RCC 7860 (cell line): ENCODE results near the gene PIK3R5.

Source experiments
- DNase-seq: peaks from one replicate; pipeline ENCODE4 v3.0.0-alpha.2; 2015; ENCODE audit warnings: low spot score
- FAIRE-seq: peaks from 2 replicates; lab custom pipeline; 2012; peaks lifted over from hg19 to GRCh38; lab: Jason Lieb, UNC

PIK3R5 gene

DNA sequence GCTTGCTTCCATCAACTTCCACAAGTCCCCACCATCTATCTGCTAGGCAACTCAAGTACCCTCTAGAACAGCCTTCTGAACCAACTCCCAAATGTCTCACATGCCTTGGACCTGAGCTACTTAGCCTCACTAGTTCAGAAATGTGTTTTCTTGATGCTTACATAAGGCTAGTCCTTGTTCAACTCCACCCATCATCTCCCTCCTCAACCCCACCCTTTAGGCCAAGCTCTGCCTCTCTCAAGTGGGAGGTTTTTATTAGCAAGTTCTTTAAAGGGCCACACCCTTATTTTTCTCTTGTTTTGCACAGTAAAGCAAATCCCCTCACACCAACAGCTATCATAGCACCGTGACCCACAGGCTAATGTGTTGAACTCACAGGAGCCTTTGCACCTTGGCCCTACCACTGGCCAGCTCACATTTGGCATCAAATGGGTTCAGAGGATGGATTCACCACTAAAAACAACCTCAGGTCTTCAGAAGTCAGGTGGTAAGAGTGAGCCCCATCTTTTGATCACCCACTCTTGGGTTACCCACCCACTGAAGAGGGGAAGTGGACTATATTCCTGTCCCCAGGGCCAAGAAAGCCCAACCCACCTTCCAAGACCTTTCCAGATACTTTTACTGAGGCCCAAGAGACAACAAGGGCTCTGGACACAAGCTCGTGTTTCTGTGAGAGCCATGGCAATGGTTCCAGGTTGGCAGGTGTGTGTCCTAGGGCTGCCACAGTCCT, 12.2 kb downstream of the PIK3R5 start:
- DNase-seq (no peak), FAIRE-seq (no peak)

DNA sequence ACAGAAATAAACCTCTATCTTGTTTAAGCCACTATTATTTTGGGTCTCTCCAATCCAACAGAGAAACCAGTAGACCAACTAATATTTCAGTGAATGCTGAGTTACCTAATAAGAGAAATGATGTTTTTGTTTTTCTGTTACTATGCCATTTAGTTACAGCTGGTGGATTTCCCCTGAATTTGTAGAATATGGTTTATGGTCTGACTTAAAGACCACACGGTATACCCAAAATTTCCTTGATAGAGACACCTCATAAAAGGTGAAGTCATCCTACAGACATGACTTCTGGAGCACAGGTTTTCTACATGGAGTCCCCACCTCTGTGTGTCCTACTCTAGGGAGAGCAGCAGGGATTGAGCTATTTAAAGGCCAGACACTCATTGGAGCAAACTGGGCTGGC, 13.3 kb downstream of the PIK3R5 start:
- no peak for DNase-seq
- FAIRE-seq: no peak

DNA sequence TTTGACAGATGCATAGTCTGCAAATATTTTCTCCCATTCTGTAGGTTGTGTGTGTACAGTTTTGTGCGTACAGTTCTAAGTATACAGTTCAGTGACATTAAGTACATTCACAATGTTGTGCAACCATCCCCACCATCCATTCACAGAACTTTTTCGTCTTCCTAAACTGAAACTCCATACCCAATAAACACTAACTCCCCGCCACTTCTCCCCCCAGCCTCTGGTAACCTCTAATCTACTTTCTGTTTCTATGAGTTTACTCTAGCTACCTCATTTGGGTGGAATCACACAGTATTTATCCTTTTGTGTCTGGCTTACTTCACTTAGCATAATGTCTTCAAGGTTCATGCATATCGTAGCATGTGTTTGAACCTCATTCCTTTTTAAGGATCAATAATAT, 14.3 kb downstream of the PIK3R5 start:
- FAIRE-seq (no peak), DNase-seq (no peak)

DNA sequence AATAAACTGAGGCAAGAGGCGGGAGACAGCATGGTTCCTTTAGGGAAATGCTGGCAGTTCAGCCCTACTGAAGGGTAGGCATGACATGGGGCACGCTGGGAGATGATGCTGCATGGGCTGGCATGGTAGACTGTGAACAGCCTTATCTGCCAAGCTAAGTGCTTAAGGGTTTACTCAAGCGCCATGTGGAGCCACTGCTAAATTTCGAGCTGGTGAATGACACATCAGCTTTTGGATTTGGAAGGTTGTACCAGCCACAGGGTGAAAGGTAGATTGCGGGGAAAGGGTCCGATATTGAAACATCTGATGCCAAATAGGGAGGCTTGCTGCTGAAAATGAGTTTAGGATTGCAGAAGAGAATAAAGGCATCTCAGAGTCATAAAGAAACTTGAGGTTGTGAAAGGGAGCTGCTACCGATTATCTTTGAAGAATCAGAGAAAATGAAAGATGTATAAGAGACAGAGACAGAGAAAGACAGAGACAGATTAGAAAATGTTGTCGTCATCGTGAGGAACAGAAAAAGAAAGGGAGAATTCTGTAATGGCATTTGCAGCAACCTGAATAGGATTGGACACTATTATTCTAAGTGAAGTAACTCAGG, 16.3 kb downstream of the PIK3R5 start:
- no peak for FAIRE-seq
- no peak for DNase-seq

DNA sequence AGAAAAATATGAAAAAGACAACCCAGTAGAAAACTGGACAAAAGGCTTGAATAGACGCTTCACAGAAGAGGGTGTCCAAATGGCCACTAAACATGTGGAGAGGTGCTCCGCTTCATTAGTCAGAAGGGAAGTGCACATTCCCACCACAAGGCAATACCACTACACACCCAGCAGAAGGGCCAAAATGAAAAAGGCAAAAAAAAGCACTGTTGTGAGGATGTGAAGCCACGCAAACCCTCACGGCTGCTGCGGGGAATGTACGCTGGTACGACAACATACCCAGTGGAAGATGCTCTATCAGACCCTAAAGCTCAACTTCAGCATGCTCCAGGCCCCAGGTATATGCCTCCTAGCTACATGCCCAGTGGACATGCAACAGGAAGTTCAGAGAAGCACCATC, 17.0 kb downstream of the PIK3R5 start:
- DNase-seq: no peak
- no peak for FAIRE-seq

DNA sequence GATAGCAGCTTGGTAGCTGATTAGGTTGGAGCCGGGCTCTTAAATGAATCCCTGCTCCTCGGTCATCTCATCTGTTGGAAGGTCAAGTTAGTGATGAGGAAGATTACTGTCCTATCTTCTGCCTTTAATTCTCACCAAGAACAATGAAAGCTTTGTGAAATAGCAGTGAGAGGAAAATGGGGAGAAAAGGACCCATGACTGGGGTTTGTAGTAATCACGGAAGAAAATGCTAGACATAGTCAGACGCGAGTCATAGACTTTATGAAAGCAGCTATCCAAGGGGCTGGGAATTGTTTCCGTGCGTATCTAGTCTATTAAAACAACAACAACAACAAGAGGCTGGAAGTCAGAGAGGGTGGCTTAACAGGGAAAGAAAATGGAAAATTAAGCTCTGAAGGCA, 18.3 kb downstream of the PIK3R5 start:
- no peak for DNase-seq
- no peak for FAIRE-seq

DNA sequence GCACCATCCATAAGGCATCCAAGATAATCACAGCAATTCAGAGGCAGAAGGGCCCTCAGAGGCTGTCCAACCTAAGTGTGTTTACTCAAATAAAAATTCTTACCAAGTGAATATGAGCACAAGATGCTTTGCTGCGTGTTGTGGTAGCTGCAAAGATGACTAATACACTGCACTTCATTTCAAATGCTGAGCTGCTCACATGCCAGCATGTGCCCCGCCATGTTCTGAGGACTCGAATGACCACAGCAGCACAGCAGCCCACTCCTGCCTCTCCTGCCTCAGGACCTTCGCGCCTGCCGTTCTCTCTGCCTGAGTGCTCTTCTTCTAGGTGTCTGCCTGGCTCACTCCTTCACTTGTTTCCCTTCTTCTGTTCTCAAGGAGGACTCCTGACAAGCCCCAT, 19.0 kb downstream of the PIK3R5 start:
- no peak for DNase-seq

DNA sequence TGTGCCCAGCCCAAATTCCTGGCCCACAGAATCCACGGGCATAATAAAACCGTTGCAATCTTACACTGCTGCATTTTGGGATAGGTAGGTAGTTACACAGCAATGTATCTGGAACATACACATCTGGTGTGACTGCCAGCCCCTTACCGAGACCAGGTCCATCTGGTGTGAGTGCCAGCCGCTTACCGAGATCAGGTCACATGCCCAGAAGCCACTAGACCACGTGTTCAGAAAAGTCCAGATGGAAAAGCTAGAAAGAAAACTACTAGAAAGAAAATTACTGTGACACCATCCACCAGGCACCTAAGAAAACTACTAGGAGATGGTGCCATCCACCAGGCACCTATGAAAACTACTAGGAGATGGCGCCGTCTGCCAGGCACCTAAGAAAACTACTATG, 19.4 kb downstream of the PIK3R5 start:
- FAIRE-seq (no peak), DNase-seq (no peak)

More for the DNA sequence above, 19.0 kb downstream of the PIK3R5 start:
- no peak for FAIRE-seq

DNA sequence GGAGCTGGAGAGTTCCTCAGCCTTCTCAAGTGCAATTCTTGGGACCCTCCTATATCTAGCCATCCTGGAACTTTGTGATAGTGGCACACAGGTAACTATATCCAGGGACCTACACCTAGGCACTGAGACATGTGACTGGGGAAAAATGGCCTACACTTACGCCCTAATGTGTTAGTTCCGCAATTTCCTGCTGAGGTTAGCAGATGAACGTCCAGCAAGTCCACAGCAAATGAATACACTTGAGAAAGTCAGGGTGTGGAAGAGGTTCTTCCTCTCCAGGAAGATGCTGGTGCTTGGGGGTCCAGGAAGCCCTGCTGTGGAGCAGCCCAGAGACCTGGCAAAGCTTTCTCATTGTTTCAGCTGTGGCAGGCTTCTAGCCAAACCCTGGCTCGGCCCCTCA, 20.8 kb downstream of the PIK3R5 start:
- DNase-seq (no peak), FAIRE-seq (no peak)

DNA sequence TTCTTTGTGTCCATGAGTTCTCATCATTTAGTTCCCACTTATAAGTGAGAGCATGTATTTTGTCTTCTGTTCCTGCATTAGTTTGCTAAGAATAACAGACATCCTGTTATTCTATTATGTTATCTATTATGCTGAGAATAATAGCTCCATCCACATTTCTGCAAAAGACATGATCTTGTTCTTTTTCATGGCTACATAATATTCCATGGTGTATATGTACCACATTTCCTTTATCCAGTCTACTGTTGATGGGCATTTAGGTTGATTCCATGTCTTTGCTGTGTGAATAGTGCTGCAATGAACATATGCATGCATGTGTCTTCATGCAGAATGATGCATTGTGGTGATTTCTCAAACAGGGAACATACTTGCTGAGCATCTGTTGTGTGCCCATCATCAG, 21.4 kb downstream of the PIK3R5 start:
- DNase-seq (no peak), FAIRE-seq (no peak)

DNA sequence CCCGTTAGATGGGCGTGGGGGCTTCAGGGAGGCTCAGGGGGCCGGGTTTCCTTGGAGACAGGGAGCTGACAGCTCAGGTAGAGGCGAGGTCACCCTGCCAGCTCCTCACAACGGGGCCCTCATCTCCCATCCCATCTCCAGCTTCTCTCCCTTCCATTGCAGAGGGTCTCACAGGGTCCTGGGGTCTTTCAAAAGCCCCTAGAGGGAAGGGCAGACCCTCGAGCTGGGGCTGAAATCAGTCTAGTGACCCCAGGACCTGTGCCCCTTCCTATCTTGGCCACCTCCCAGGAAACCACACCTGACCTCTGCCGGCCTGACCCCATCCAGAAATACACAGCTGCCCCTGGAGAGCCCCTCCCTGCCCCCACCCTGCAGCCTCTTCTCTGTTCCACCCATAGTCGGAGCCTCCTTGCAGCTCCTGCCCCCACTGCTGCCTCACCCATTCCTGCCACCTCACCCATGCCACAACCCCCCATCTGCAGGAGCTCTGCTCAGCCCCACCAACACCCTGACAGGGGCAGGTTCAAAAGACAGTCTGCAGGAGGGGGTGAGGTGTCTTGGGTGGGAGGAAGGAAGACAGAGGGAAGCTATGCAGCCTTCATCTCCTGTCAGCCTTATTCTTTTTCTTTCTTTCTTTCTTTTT, 23.4 kb downstream of the PIK3R5 start:
- DNase-seq (no peak), FAIRE-seq (no peak)

DNA sequence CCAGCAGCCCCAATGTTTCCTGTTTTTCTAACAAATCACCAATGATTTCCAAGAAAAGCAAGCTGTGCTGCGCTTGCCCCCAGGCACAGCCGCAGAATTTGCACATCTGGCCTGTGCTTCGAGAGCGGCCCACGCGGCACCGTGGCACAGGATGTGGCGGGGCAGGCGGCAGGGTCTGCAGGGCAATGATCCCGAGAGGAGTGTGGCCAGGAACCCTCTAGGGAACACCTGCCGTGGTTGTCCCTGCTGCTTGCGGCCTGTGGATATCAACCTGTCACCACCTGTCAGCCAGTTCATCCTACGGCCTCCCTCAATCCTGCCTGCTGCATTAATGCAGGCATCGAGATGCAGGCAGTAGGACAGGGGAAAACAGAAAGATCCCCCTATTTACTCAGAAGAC, 24.0 kb downstream of the PIK3R5 start:
- FAIRE-seq (no peak), DNase-seq (no peak)

DNA sequence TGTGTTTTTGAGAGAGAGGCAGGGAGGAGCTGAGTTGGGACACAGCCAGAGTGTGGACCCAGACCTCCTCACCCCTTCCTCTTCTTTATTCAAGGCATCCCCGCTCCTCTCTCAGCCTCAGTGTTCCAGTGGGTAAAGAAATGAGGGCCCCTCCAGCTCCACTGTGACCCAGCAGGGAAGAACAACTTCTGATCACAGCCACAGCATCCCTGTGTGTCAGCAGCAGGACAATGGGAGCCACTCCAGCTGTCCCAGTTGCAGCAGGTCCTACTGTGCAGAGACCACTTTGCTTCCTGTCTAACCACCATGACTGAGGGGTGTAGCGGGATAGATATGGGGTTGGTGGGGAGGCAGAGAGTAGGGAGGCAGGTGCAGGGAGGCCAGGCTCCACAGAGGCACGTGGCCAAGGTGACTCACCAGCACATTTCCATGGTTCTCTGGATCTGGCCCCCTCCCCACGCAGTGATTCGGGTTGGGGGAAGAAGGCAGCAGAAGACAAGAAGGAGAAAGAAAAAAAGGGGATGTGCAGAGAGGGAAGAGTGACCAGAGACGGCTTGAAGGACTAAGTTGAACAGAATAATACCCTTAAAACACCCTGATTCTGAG, 24.5 kb downstream of the PIK3R5 start:
- DNase-seq: no peak
- no peak for FAIRE-seq

DNA sequence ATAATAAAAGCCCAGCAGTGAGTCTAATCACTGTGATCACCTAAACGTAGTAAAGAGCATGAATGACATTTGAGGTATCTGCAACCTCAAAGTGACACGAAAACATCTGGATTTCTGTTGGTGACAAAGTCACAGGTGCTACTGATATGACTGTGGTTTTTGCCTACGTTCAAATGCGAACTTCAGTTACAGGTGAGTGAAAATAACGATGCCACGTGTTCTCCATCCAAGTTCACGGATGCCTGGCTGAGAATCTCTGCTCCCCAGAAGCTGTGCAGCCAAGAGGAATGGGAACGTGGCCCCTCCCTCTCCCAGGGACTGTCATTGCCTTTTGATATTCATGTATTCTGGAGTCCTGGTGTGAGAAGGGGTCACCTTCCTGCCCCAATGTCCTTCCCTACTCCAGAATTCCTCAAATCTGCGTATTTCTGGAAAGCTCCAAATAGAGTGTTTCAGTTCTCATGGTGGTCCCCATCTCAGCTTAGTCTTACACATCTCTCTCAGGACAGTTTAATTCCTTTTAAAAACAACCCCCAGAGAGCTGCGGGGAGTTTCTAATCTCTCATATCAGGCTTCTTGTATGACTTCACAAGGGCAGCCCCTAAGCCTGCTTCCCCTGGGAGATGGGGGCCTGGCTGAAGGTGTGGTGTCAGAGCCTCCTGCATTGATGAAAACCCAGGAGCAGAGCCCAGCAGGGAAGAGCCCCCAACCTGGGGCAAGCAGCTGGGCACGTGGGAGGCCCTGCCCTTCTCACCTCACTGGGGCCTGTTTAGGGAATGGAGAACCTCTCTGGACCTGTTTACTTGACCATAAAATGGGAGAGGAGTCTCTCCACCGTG, 25.8 kb downstream of the PIK3R5 start:
- no peak for DNase-seq
- FAIRE-seq: no peak

DNA sequence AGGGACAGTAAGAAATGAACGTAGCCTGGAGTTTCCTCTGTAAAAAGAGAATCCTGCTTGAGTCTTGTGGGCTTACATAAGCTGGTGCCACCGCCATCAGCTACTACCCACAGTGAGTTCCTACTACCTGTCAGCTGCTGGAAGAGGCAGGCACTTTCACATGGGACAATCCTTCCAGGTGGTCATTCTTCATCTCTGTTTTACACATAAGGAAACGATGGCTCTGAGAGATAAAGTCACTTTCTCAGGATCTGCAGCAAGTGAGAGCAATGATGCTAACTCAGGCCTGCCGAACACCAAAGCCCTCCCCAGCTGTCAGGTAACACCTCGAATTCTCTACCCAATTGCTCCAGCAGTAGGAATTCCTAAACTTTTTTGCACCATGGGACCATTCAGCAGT, 26.6 kb downstream of the PIK3R5 start:
- DNase-seq: no peak
- FAIRE-seq: no peak

DNA sequence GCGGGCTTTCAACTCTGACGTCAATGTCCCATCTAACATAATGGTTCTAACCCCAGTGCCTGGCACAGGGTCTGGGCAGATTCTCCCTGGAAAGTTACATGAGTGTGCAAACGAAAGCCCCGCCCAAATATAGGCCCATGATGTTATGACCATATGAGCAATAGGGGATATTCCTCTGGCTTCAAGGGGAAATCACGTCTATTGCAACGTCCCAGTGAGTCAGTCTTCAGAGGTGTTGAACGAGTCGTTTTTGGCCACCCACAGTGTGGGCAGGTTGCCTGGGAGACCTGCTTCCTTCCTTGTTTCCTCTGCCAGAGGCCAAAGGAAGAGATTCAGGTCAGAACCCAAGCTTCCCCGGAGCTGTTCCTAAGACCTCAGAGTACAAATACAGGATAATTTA, 30.3 kb downstream of the PIK3R5 start:
- no peak for DNase-seq
- no peak for FAIRE-seq

DNA sequence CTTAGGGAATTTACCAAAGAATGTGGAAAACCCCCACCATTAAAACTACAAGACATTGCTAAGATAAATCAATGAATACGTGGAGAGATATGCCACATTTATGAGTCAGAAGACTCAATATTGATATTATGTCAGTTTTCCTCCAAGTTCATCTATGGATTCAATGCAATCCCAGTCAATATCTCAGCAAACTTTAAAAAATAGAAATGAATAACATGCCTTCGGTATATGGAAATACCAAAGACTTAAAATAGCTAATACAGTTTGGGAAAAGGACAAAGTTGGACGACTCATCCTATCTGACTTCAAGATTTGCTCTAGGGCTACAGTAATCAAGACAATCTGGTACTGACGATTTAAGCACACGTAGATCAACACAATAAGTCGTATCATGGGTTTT, 31.2 kb downstream of the PIK3R5 start:
- no peak for DNase-seq
- FAIRE-seq: no peak

DNA sequence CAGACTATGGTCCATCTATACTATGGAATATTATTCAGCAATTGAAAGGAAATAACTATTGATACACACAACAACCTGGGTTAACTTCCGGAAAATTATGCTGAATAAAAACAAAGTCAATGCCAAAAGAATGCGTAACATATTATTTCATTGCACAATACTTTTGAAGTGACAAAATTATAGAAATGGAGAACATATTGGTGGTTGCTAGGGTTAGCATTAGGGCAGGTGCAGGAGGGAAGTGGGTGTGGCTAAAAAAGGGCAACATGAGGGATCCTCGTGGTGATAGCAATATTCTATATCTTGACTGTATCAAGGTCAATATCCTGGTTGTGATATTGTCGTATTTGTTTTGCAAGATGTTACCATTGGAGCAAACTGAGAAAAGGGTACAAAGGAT, 34.9 kb downstream of the PIK3R5 start:
- no peak for FAIRE-seq
- no peak for DNase-seq

DNA sequence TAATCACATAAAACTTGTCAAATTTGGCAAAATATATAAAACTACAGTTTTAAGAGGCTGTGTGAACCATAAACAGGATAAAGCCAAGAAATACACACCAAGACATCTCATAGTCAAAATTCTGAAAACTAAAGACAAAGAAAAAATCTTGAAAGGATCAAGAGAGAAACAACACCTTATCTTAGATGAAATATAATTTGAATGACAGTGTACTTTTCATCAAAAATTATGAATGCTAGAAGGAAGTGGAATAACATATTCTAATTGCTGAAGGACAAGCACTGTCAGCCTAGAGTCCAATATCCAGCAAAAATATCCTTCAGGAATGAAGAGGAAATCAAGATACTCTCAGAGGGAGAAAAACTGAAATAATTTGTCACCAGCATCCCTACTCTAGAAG, 37.2 kb downstream of the PIK3R5 start:
- no peak for FAIRE-seq
- DNase-seq: no peak

DNA sequence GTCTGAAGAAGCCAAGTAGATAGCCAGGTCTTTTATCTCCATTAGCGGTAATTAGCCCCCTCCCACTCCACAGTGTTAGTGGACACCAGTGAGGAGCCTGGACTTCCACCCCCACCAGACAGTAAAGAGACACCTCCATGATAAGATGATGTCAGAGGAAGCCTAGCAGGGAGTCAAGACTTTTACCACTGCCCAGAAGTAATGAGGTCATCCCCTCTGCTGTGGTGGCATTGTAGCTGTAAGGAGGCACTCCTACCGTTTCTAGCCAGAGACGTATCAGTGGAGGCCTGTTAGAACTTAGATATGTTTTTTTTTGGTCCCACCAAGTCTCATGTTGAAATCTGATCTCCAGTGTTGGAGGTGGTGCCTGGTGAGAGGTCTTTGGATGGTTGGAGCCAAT, 38.1 kb downstream of the PIK3R5 start:
- no peak for DNase-seq
- FAIRE-seq: no peak

DNA sequence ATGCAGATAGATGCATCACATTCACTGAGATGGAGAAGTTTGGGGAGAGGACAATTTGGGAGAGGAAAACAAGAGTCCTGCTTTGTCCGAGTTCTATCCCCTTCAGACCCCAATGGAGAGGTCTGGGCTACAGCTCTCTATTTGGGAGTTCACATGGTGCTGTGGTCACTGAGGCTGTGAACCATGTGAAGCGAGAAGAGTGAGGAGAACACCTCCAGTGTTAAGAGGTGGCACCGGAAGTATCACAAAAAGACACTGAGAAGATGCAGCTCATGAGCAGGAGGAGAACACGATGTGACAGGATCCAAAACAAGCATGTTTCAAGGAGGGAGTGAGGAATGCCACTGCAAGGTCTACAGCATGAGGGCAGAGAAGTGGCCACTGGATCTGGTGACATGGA, 39.7 kb downstream of the PIK3R5 start:
- no peak for FAIRE-seq
- no peak for DNase-seq
